HFFc6 (cell line): Measurements from ENCODE around the gene MTA1. TPM values are rescaled to one million over a fixed set of nuclear protein-coding genes. Genes with fewer than 3 reads are reported as not detected.

ENCODE experiments used
- DNase-seq: peaks from one replicate; pipeline ENCODE4 v3.0.0-alpha.2; 2018
- H3K27ac Mint-ChIP-seq: 2 replicates; pipeline ENCODE4 v1.8.0; 2020; ENCODE audit warnings: mild to moderate bottlenecking, mixed read lengths
- H3K27me3 Mint-ChIP-seq: 2 replicates; pipeline ENCODE4 v1.8.0; 2021; ENCODE audit warnings: mild to moderate bottlenecking, moderate library complexity, mixed read lengths; ENCODE audit not compliant: insufficient read depth
- H3K36me3 Mint-ChIP-seq: 2 replicates; pipeline ENCODE4 v1.8.0; 2021; ENCODE audit warnings: low read depth, mixed read lengths
- H3K4me1 Mint-ChIP-seq: 2 replicates; pipeline ENCODE4 v1.8.0; 2020; ENCODE audit warnings: low read depth, mixed read lengths
- H3K4me3 Mint-ChIP-seq: 2 replicates; pipeline ENCODE4 v1.8.0; 2020; ENCODE audit warnings: mild to moderate bottlenecking, moderate library complexity, mixed read lengths
- H3K9me3 Mint-ChIP-seq: 2 replicates; pipeline ENCODE4 v1.8.0; 2020; ENCODE audit warnings: mild to moderate bottlenecking, mixed read lengths
- CTCF ChIP-seq: fragments of 200-600 bp; sonication (generic); IDR thresholded peaks from 2 replicates; pipeline ENCODE4 v1.5.0; 2021; ENCODE audit warnings: antibody characterized with exemption, mild to moderate bottlenecking
- total RNA-seq, 6 experiments: library from RNA; stranded (reverse); fragmentation: NEBNext Ultra II Directional; extraction: Animal tissue kit (Norgen Biotek cat#: 25700); gene quantifications; 2 replicates in 1 of 6; 3 replicates in 5 of 6; pipeline ENCODE4 v1.2.3, GENCODE V29; 2021

Gene MTA1
- total RNA-seq, 6 experiments from 2014 or later, result 67.5 to 71.3 (median 69.2) TPM

- H3K4me1 Mint-ChIP-seq, result no peaks in the 10 kb centered on the region
- H3K36me3 Mint-ChIP-seq, result peaks cover 6% of the 10 kb centered on the region; the same call in 1 of the 2 replicates
- peak overlapping the region; percentile 36; the same call in 1 of the 2 replicates for H3K27ac Mint-ChIP-seq
- H3K27me3 Mint-ChIP-seq, result peaks cover 6% of the 10 kb centered on the region
- H3K9me3 Mint-ChIP-seq, result no peaks in the 10 kb centered on the region
- no peak for DNase-seq
- TF ChIP-seq CTCF, result no peak
- no peak overlapping the region for H3K4me3 Mint-ChIP-seq
Observed at GRCh38 chr14:105447651-105448640, 28.3 kb downstream of the MTA1 start.

DNA sequence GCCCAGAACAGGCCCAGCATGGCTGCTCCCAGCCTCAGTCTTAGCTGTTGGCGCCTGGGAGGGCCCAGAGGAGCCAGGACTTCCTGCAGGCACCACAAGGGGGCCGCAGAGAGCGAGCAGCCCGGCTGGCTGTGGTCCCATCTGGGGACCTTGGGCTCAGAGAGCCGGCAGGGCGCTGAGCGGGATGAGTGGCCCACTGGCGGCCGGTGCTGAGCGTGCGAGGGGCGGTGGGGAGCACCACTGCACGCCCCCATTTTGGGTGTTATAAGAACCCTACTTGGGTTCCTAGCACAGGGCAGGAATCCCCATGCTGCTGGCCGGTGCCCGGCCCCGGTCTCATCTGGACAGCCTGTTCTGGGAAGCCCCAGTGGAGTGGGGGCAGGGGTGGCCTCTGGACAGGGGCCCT lies 29.1 kb downstream of the MTA1 start:
- Mint-ChIP-seq H3K27ac (peak overlapping the region; percentile 36; the same call in 1 of the 2 replicates), H3K9me3 (no peaks in the 10 kb centered on the region), H3K4me3 (no peak overlapping the region), H3K36me3 (peaks cover 10% of the 10 kb centered on the region; the same call in 1 of the 2 replicates), H3K27me3 (peaks cover 6% of the 10 kb centered on the region), H3K4me1 (no peaks in the 10 kb centered on the region)
- peak; percentile 88 for TF ChIP-seq CTCF
- DNase-seq, result peak; percentile 24

DNA sequence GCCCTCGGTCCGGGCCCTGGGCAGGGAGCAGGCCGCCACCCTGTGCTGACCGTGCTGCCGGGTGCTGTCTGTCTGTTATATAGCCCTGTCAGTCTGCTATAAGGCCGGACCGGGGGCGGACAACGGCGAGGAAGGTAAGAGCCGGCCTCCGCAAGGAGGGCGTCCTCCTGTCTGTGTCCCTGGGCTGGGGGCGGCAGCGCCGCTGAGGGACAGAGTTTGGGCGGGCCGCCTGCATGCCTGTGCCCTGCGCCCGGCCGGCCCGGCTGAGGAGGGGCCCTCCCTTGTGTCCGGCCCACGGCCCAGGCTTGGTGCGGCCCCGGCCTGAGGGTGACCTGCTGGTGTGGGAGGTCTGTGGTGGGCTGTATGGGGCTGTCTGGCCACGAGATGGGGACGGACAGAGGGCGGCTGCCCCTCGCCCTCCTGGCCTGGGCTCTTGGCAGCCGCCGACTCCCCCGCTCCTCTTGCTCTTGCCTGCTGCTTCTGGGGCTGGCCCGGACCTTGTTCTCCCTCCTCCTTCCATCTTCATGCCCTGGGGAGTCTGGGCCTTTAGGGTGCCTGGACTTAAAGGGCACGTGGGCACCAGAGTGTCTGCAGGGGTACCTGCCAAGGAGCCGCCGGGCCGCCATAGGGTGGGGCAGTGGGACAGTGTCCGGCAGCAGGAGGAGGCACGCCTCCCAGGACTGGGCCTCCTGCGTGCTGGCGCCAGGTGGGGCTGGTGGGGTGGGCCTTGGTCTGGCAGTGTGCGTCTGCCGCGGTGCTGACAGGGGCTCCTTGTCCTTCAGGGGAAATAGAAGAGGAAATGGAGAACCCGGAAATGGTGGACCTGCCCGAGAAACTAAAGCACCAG lies 29.9 kb downstream of the MTA1 start:
- Mint-ChIP-seq H3K36me3 (peaks cover 10% of the 10 kb centered on the region; the same call in 1 of the 2 replicates), H3K27me3 (peaks cover 6% of the 10 kb centered on the region; the same call in 1 of the 2 replicates), H3K27ac (no peak overlapping the region), H3K4me3 (no peak overlapping the region), H3K4me1 (no peaks in the 10 kb centered on the region), H3K9me3 (no peaks in the 10 kb centered on the region)
- TF ChIP-seq CTCF, result no peak
- DNase-seq, result no peak

- H3K27me3 Mint-ChIP-seq, result peaks cover 6% of the 10 kb centered on the region; the same call in 1 of the 2 replicates
- no peak for DNase-seq
- no peaks in the 10 kb centered on the region for H3K9me3 Mint-ChIP-seq
- peaks cover 10% of the 10 kb centered on the region; the same call in 1 of the 2 replicates for H3K36me3 Mint-ChIP-seq
- no peak for TF ChIP-seq CTCF
- H3K4me3 Mint-ChIP-seq, result no peak overlapping the region
- no peaks in the 10 kb centered on the region for H3K4me1 Mint-ChIP-seq
- H3K27ac Mint-ChIP-seq, result no peak overlapping the region
Observed at GRCh38 chr14:105450123-105450505, 30.5 kb downstream of the MTA1 start.
